CD4-positive, alpha-beta T cell treated with Interleukin-4 for 4 hours (primary cell): ENCODE results near the gene FHOD3.
"Not testable (repeated sequence)": the region's sequence is repeated elsewhere in the genome, so short reads cannot be mapped to it uniquely, and the experiment has no call there.

Experiments used
- DNase-seq: peaks from one replicate; pipeline ENCODE4 v3.0.0-alpha.2; 2020

Gene FHOD3

DNA sequence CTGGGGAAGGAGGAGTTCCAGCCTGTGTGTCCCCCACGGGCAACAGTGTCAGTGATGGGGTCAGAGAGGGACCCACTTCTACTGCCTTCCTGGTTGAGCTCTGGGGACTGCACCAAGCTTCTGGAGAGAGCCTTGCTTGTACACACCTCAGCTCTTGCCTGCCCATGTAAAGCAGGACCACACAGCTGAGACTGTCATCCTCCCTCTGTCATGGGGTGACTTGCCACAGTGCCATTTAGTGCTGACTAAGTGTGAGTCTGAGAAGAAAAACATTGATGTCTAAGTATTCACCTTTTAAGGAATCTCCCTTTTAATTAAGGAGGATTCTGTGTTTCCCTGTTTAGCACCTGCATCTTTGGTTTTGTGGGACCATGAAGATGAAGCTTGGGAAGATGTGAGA lies 159.1 kb downstream of the FHOD3 start:
- no peak for DNase-seq

DNA sequence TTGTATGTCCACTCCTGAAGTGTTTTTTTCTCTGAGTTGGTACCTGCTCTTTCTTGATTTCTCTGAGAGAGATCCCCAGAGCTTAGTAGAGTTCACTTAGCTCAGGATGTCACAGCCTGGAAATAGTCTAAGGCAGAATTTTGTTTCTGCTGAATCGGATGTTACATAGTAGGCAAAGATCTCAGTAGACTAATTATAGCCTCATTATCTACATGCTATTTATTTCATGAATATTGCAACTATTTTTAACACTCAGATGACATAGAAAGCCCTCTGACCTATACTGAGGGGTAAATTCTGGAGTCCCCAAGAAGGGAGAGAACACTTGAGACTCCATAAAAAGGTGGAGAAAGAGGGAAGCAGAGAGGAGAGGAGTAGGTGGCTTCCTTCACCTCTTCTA lies 160.2 kb downstream of the FHOD3 start:
- DNase-seq: no peak

DNA sequence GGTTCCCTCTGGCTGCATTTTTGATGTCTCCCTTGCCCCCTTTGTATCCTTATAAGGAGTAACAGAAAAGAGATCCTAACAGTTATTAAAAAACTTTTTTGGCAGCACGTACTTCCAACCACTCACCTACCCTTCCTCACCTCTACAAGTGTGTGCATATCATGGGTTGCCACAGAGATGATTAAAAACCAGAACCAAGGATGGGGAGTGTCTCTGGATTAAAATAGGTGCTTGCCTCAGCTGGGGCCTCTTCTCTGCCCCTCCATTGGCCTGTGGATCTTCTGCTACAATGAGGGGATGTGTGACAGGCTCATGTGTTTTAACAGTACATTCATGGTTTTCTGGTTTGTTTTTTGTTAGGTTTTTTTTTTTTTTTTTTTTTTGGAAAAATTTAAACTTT lies 160.8 kb downstream of the FHOD3 start:
- no peak for DNase-seq

DNA sequence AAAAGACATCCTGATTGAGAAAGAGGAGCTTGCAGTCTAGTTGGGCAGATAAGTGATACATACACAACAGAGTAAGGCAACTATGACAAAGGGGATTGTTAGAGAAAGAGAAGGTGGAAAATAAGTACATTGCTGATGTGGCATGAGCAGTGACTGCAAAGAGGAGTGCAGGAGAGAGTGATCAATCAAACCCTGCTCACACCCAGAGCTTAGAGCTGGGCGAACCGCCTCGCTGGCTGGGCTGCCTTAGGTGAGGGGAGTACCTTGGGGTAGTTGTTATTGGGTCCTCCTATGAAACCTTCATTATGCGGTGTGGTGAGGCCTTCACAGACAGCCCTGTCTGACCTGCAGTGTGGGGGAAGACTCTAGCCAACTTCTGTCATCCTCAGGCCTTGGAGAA lies 161.7 kb downstream of the FHOD3 start:
- no peak for DNase-seq

DNA sequence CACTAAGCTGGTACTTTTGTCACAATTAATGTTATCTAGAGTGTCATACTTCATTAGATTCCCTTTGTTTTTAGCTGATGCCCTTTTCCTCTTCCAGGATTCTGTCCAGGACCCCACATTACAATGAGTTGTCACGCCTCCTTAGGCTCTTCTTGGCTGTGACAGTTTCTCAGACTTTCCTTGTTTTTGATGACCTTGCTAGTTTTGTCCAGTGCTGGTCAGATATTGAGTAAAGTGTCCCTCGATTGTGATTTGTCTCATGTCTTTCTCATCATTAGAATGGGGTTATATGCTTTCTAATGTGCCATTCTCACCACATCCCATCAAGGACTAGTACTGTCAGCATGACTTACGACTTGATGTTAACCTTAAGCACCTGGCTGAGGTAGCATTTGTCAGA lies 162.3 kb downstream of the FHOD3 start:
- no peak for DNase-seq

DNA sequence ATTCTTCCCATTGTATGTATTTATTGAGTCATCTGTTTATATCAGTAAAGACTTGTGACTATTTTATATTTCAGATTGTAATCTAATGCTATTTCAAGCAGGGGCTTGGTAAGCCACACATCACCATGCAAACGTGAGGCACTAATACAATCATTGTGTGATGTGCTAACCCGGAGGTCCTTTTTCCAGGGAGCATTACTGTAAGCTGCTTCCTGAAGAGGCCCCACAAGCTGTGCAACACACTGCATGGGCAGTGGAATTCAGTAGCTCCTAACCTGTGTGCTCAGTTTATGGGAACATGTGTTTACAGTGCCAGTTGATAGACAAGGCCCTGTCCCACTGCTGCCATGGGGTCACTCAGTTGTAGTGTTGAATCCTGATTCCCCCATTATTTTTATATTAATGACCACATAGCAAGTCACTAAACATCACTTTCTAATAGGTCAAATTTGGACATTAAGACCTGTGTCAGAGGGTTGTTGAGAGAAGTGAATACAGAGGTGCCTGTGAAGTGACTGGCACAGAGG lies 162.9 kb downstream of the FHOD3 start:
- DNase-seq: no peak

DNA sequence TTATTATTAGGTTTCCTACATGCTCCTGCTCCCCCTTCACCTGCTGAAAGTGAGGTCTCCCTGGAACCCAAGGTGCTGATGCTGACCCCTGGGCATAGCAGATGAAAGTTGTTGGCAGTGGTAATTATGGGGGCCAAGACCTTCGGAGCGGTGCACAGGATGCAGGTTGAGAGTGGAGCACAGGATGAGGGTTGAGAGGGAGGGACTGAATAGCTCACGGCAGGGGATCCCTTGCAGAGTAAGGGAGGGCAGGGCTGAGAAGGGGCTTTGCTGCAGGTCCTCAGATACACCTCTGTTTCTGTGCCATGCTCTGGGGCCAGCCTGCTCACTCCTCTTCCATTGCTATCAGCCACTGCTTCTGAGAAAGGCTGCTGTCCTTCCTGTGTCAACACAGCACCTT lies 163.3 kb downstream of the FHOD3 start:
- no peak for DNase-seq

DNA sequence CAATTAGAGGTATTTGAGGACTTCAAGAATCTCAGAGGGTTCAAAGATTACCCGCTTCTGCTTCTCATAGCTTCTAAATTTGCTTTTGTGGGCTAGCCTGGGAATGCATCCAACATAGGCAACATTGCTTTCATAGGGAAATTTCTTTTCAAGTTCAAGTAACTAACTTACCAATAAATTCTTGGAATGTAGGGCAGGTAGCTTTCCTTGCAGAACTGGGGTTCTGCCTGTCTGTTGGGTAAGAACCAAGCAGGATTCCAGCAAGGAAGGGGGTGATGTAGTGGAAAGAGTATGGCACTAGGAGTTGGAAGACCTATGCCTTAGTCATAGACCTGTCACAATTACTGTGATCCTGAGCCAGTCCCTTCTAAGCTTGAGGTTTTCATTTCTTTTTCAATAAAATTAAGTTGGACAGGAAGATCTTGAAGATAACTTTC lies 164.1 kb downstream of the FHOD3 start:
- no peak for DNase-seq

DNA sequence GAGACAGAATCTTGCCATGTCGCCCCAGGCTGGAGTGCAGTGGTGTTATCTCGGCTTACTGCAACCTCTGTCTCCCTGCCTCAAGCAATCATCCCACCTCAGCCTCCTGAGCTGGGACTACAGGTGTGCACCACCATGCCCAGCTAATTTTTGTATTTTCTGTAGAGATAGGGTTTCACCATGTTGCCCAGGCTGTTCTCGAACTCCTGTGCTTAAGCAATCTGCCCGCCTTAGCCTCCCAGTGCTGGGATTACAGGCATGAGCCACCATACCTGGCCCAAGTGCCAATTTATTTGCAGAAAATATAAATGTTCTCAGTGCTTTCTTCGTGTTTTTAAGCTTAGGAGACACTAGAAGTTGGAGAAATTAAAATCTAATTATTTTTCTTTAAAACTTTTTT lies 166.0 kb downstream of the FHOD3 start:
- not testable (repeated sequence) for DNase-seq

DNA sequence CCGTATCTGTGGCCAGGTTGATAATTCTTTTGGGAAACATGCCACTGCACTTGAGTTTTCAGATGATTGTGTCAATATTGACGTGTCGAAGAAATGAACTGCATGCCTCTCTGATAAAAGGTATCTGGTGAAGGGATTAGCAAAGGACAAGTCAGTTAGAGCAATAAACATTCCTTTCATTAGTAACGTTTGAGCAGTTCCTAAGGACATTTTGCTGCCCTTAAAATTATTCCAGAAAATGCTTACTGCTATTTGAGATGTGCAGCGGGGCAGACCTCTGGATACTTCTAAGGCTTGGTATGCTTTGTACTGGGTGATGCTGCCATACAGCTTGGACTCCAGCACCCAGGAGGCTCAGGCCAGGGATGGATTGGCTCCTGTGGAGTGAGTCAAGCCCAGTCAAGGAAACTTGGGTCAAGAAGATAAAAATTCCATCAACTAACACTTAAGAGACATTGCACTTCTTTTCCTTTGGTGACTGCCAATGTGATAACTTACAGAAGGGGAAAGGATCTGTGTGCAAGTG lies 166.7 kb downstream of the FHOD3 start:
- DNase-seq: no peak

DNA sequence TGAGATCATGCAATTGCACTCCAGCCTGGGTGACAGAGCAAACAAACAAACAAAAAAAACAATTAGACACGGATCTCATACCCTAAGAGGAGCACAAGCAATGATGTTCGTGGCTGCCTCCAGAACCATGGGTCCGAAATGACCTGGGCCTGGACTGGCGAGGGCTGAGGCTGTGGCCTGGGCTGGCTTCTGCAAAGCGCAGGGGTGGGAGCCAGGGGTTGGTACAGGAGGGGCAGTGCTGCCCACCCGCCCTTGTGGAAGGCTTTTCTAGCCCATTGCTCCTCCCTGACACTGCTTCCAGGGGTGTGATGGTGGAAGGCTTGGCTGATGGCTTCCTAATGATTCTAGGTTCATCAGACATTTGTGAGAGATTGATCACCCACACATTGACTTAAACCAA lies 167.8 kb downstream of the FHOD3 start:
- DNase-seq: no peak

DNA sequence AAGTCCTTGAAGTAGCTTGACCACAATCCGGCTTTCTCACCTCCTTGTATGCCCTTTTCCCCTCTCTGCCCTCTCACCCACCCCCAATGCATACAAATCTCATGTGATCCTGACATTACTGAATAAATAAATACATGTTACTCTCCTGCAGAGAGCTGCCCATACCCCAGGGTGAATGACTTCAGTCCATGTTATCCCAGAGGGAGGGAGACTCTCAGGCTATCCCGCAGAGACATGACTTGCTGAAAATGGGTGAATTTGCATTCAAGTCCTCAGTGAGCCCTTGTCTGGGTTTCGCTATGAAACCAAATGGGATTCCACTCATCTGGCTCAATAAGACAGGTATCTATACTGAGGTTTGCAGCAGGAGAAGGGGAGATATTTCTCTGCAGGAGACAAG lies 168.5 kb downstream of the FHOD3 start:
- DNase-seq: no peak

DNA sequence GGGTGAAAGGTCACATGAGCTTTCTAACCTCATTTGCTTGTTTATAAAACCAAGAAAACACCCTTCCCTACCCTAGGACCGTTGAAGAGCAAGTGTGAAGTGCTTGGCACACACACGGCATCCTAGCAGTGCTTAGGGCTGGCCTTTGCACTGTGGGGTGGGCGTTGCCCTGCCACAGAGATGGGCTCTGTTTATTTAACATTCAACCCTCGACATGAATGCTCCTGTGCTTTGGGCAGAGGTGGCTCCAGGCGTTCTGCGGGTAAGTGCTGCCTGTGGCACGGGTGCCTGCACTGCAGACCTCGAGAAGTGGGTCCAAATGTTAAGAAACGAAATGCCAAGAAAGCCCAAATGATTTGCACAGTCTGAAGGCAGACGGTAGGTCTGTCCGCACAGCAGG lies 170.1 kb downstream of the FHOD3 start:
- no peak for DNase-seq

DNA sequence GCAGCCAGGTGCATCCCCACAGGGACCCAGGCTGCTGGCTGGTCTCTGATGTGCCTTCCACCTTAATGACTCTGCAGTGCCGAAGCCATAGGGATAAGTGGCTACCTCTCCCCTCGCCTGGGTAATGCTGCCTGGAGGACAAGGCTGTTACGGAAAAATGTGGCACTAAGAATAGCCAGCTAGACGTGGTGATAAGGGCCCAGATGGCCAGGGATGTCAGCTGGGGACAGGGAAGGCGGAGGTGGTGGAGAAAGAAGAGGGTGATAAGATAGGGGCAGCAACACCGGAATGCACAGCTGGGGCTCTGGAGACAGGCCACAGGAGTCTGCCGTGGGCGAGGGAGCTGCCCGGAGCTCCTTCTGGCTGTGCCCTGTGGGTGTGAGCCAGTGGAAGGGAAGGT lies 170.6 kb downstream of the FHOD3 start:
- DNase-seq: no peak

DNA sequence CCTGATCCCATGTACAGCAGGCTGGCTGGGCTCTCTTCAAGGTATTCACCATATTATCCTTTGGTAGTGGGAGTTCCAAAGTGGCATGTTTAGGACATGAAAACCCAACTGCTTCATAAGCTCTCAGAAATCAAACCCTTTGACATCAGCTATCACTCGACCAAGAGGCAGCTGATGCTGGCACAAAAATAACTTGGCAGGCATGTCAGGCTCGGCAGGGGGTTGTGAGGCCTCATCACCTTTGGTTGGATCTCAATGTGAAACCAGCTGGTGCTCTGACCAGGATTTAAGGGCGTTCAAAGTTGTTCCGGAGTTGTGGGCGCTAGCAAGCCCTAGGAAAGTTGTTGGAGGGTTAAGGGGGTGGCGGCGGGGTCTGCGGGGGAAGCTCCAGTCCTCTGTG lies 171.9 kb downstream of the FHOD3 start:
- no peak for DNase-seq

DNA sequence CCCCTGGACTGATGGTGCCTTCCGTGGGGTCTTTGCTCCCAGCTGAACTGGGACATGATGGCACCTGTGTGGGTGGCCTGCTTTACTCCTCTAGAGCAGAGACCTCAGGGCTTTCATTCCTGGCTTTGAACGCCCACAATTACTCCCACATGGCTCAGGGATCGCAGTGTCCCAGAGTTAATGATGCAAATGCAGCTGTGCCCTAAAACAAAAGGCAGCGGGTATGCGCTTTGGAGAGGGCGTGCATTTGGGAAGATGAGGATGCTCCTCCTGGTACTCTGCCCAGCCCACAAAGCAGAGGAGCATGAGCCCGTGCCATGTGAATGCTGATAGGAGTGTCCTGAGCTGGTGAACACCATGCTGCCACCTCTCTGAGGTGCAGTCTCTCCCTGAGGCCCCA lies 173.4 kb downstream of the FHOD3 start:
- DNase-seq: no peak

DNA sequence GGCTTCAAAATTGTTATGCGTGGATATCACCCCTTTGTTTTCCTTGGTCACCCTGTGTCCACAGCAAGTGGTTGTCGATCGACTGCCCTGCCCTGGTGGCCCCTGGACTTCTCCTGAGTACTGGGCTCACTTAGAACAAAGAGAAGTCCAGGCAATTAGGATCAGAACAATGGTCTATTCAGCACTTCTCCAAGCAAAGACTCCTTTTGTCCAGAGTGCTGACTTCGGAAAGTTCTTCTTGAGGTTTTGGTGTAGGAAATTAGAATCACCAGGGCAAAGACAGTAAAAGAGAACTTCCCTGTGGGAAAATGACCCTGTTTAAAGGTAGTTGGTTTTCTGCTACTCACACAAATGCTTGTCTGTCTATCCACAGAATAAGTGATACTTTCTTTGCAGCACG lies 173.9 kb downstream of the FHOD3 start:
- no peak for DNase-seq

DNA sequence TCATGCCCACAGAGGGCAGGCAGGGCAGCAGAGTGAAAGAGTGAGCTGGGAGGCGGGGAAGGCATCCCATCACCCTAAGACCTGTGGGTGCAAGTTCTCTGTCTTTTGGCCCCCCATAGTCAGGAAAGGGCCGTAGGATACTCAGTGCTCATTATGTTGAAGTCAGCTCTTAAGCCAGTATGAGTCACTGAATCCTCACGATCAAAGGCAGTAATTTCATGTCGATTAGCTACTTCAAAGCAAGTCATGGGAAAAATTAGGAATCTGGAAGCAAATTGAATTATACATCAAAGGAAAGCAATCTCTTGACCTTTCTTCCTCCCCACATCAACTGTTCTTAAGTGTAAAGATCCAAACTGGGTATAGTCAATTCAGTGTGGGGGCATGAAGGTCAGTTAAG lies 178.9 kb downstream of the FHOD3 start:
- no peak for DNase-seq

DNA sequence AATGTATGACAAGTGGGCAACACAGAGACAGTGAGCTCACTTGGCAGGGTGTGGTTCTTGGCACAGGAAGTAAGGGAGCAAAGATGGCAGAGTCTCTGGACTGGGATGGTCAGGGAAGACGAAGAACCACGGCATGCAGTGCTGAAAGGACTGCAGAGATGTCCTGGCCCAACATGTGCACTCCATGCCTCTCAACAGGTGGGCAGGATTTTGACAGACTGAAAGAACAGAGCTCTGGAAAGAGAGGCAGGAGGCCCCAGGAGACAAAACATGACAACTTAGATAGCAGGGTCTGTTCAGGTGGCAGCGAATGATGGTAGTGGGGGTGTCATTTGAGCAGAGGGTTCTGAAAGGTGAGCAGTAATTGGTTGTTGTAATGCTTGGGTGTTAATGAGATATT lies 180.3 kb downstream of the FHOD3 start:
- no peak for DNase-seq

DNA sequence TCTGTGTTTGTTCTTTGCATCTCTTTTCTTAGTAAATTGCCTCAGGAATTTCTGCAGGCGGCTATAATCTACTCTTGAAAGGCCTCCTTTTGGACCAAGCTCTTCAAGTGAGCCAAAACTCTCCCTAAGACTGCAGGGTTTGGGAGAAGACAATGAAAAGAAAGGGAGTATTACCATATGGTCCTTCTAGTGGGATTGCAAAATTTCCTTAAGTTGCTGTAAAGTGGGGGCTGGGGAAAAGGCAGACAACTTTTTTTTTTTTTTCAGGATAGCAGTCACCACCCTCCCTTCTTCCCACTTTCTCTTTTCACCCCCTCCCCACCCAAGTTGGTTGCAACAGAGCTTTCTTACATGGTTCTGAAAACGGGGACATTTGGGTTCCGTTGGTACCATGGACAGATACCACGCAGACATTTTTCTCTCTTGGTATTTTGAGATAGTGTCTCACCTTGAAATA lies 183.7 kb downstream of the FHOD3 start:
- no peak for DNase-seq

DNA sequence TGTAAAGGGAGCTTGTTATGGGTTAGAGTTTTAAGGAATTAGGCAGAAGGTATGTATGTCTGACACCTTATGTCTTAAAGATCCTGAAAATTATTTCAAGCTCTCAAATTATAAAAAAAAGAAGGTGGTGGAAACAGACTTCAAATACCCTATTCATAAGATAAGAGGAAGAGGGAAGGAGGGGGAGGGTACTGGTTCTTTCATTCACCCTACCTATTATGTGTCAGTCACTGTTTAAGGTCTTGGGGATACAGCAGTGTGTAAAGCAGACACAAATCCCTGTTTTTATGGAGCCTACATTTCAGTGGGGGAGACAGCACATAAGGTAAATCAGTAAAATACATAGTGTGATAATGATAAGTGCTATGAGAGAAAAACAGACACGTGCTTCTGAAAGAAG lies 184.4 kb downstream of the FHOD3 start:
- no peak for DNase-seq

DNA sequence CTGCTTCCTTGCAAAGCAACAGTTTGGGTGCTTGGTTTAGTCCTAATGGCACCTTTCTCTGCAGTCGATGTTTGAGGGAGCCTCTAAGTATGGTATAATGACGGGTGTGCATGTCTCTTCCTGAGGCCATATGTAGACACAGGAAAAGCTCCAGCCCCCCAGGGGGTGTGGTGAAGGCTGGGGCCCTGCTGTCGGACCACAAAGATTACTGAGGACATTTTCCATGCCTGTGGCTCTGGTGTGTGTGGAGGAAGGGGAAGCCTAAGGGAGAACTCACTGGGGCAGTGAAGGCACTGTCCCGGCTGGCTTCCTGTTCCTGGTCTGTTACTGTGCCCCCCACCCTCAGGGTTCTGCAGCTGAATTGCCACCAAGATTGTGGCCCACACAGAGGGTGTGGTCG lies 187.1 kb downstream of the FHOD3 start:
- DNase-seq: no peak

DNA sequence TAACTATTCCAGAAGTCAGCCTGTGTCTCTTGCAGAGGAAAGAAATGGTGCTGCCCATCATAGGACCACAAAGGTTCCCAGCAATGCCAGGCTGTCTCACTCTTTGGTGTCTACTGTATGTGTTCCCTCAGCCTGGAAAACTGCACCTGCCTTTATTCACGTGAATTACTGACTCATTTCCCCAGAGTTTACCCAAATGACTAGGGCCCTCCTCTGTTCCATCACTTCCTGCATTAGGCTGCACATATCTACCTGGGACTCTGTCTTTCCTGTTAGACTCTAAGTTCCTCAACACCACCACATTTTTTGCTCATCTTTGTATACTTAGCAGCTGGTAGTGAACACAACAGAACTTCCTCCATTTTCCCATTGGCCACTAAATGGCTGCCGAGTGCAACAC lies 188.3 kb downstream of the FHOD3 start:
- no peak for DNase-seq

DNA sequence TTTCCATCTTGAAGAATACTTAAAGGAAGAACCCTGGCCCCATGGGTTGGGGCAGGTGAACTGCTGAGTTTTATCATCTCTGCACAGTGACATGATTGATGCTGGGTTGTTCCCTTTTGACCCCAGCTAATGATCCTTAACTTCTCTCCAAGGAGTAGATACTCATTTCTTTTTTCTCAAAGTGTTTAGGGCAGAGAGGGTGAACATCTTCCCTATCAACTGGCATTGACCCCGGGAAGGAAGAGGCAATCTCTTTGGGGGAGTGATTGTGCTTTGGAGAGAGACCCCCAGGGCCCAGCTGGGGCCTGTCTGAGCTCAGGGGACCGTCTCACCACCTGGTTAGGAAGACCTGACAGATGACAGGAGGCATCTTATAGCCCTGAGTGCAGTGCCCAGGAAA lies 190.6 kb downstream of the FHOD3 start:
- no peak for DNase-seq

DNA sequence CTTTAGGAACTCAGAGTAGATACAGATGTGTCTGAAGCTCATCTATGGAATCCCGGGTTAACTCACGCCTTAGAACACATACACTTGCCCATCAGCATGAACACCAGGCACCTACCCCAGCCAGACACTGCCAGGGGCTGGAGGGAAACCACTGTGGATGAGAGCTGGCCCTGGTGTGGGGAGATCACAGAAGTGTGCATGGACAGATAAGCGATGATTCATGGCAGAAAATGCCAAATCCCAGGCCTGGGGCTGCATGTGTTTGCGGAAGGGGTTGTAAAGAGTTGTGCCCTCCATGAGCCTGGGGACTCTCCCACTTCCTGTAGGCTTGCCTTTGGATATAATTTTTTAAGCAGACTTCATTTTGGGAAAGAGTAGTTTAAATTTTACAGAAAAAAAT lies 193.4 kb downstream of the FHOD3 start:
- no peak for DNase-seq
